ENCODE measurements around the gene HOXD12. TPM values are rescaled to one million over a fixed set of nuclear protein-coding genes. Genes with fewer than 3 reads are reported as not detected.

Gene HOXD12
- polyA plus RNA-seq, 1 experiment, result not detected

DNA sequence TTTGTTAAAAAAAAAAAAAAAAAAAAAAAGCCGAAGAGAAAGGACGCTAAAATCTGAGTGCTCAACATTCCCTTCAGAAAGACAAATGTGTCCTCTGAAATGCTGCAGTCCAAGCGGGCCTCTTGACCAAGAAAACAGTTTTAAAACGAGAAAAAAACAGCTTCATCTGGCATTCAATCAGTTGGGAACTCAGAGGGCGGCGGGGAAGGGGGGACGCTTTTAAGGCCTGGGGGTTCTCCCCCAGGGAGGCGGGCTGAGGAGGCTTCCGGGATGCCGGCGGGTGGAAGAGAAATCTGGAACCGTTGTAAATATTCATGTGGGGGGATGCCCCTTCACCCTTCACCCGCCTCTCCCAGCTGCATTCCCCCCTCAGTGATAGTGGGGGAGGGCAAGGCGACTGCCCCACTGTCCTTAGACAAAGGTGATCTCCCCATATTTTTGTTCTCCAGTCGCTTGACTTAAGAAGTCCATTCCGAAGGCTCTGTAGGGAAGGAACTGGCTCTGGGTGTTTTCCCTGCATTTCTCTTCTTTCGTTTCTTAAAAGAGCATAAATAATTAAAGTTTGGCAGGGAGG lies 4.2 kb downstream of the HOXD12 start:
- Histone ChIP-seq H3K36me3 (ENCODE audit: control insufficient read depth, insufficient read depth, low read length) (peaks cover under 1% of the 10 kb centered on the region; the same call in 1 of the 2 replicates), H3K27me3 (ENCODE audit: control insufficient read depth, insufficient read depth, low read length) (peaks cover 5% of the 10 kb centered on the region), H3K4me3 (ENCODE audit: low read depth, low read length) (peak overlapping the region; percentile 54)
- DNase-seq (ENCODE audit: low read depth), result no peak
- TF ChIP-seq, protein P1, sequence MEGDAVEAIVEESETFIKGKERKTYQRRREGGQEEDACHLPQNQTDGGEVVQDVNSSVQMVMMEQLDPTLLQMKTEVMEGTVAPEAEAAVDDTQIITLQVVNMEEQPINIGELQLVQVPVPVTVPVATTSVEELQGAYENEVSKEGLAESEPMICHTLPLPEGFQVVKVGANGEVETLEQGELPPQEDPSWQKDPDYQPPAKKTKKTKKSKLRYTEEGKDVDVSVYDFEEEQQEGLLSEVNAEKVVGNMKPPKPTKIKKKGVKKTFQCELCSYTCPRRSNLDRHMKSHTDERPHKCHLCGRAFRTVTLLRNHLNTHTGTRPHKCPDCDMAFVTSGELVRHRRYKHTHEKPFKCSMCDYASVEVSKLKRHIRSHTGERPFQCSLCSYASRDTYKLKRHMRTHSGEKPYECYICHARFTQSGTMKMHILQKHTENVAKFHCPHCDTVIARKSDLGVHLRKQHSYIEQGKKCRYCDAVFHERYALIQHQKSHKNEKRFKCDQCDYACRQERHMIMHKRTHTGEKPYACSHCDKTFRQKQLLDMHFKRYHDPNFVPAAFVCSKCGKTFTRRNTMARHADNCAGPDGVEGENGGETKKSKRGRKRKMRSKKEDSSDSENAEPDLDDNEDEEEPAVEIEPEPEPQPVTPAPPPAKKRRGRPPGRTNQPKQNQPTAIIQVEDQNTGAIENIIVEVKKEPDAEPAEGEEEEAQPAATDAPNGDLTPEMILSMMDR (IDR thresholded peaks at IDR 0.05; ENCODE audit: insufficient read depth, low read depth, low read length), result no peak
- ChIA-PET CTCF (interaction anchor here (0.5 to 4.9 kb wide), 8 partner anchors 16 to 850 kb away, joined by 4 to 13 read pairs (median 6); no protein-coding TSS in a partner anchor), POLR2A (no interaction called here)

DNA sequence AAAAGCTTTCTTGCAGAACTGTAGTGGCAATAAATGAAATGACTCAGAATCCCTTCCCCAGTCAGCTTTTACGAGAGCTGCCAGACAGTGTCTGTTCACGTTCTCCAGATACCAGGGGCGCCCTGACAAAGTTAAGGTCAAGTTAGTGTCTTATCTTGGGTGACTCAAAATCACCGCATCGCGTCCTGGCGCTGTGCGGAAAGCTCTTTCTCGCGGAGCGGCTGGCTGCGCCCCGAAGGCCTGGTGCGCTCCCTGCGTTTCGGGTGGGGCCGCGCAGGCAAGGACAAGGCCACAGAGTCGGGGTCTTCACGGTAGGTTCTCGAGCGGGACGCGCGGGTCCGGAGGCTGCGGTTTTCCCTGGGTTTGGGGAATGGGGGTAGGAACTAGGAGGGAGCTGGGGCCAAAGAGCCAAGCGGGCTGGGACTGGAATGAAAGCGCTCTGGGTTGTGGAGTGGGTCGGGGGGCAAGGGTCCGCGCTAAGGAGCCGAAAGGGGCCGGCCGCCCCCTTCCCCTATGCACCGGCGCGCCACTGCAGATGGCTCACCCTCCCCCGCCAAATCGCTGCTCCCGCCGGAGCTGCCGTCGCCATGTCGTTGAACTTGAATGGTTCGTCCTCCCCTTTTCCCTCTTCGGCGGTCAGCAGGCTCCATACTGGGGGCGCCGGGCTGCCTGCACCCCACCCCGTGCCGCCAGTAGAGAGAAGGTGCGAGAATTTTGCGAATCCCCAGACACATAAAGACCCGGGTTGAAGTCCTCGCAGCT lies 4.9 kb downstream of the HOXD12 start:
- peak overlapping the region; percentile 54 for H3K4me3 ChIP-seq (ENCODE audit: low read depth, low read length)
- H3K36me3 ChIP-seq (ENCODE audit: control insufficient read depth, insufficient read depth, low read length), result peaks cover 1% of the 10 kb centered on the region; the same call in 1 of the 2 replicates
- peaks cover 5% of the 10 kb centered on the region for H3K27me3 ChIP-seq (ENCODE audit: control insufficient read depth, insufficient read depth, low read length)
- peak; percentile 84 for DNase-seq (ENCODE audit: low read depth)
- TF ChIP-seq, protein P1 (IDR thresholded peaks at IDR 0.05; ENCODE audit: insufficient read depth, low read depth, low read length), result 0 out of 2 replicates have a peak, but pooled peaks have one; percentile 8
- CTCF ChIA-PET, result interaction anchor here (0.5 to 4.9 kb wide), 11 partner anchors 8 to 853 kb away, joined by 3 to 13 read pairs (median 5); no protein-coding TSS in a partner anchor
- POLR2A ChIA-PET, result no interaction called here

DNA sequence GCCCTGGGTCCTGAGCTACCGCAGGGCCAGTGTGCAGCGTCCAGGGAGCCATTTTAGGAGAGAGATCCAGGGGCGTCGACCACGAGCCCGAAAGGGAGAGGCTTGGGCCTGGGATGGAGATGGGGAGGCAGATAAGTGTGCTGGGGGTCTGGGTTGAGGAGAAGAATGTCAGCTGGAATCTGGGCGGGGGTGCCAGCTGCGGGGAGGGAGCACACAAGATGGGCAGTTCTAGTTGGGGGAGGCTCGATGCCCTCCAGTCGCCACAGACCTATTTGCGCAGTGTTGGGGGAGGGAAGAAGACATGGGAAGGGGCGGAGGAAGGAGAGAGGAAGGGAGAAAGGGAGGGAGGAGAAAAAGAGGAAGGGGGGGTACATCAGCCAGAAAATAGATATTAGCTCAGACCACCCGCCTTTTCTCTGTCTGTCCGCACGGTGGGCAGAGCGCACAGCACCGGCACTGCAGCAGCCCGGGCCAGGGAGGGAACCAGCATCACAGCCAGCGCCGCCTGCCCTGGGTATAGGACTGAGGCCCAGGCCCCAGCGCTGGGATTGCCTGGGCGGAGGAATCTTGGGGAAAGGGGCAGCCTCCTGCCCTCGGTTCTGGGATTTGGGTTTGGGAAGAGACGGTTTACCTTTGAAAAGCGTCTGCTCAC lies 5.6 kb downstream of the HOXD12 start:
- TF ChIP-seq, protein P1 (IDR thresholded peaks at IDR 0.05; ENCODE audit: insufficient read depth, low read depth, low read length), result no peak
- ChIA-PET POLR2A (no interaction called here), CTCF (interaction anchor here (0.7 to 4.9 kb wide), 9 partner anchors 9 to 854 kb away, joined by 3 to 13 read pairs (median 5); no protein-coding TSS in a partner anchor)
- H3K36me3 ChIP-seq (ENCODE audit: control insufficient read depth, insufficient read depth, low read length), result peaks cover 1% of the 10 kb centered on the region; the same call in 1 of the 2 replicates
- H3K4me3 ChIP-seq (ENCODE audit: low read depth, low read length), result peak overlapping the region; percentile 54
- no peak for DNase-seq (ENCODE audit: low read depth)
- H3K27me3 ChIP-seq (ENCODE audit: control insufficient read depth, insufficient read depth, low read length), result peaks cover 3% of the 10 kb centered on the region; the same call in 1 of the 2 replicates

DNA sequence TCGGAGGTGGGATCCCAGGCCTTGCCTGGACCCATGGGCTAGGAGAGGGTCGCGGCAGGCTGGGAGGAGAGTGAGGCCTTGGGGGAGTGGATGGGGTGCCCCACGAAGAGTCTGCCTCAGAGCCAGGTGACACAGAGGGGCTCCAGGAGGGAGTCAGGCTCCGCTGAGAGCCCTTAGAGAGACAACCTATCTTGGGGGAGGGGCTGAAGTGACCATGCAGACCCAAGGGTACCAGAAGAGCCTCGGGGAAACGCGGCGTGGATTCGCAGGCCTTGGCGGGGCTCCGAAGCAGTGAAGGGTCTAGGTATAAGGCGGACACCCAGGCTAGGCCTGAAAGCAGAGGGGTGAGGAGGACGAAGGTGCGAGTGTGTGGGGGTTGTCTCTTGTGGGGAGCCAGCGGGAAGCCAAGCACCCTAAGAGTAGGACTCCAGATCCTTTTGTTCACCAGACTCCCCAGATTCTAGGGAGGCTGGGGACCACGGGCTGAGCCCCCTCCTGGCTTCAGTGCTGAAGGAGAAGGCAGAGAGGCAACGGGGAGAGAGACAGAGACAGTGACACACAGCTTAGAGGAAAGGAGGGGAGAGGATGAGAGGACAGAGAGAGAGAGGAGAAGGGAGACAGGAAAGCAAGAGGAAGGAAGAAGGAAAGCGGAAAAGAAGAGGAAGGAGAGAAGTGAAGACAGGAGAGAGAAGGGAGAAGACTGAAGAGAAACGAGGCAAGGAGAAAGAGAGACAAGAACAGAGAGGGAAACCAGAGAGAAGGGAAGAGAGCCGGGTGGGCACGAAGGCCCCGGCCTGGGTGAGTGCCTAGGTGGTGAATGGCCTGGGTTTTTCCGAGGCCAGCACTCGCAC lies 6.4 kb downstream of the HOXD12 start:
- H3K4me3 ChIP-seq (ENCODE audit: low read depth, low read length), result peak overlapping the region; percentile 54
- H3K27me3 ChIP-seq (ENCODE audit: control insufficient read depth, insufficient read depth, low read length), result peaks cover 3% of the 10 kb centered on the region; the same call in 1 of the 2 replicates
- peaks cover 1% of the 10 kb centered on the region; the same call in 1 of the 2 replicates for H3K36me3 ChIP-seq (ENCODE audit: control insufficient read depth, insufficient read depth, low read length)
- POLR2A ChIA-PET, result no interaction called here
- CTCF ChIA-PET, result interaction anchor here (1.0 to 4.9 kb wide), 6 partner anchors 10 to 738 kb away, joined by 3 to 13 read pairs (median 6); no protein-coding TSS in a partner anchor
- no peak for DNase-seq (ENCODE audit: low read depth)
- TF ChIP-seq, protein P1 (IDR thresholded peaks at IDR 0.05; ENCODE audit: insufficient read depth, low read depth, low read length), result no peak
